SK-N-SH treated with all-trans-retinoic acid at 6 μM for 48 hours (cell line): ENCODE results near the gene MEGF9.

Experiments
- OSR1 ChIP-seq: fragments of 250-450 bp; sonication (Bioruptor Pico); IDR thresholded peaks from 2 replicates; pipeline ENCODE4 v1.8.0; 2022; ENCODE audit warnings: moderate library complexity, mild to moderate bottlenecking, inconsistent platforms
- TOX ChIP-seq: fragments of 250-450 bp; sonication (Bioruptor Pico); IDR thresholded peaks from 2 replicates; pipeline ENCODE4 v1.8.0; 2021; ENCODE audit warnings: mild to moderate bottlenecking, moderate library complexity, borderline replicate concordance
- ZC3H10 ChIP-seq: fragments of 250-450 bp; sonication (Bioruptor Pico); IDR thresholded peaks from 2 replicates; pipeline ENCODE4 v1.5.1; 2021; ENCODE audit warnings: mild to moderate bottlenecking, moderate library complexity
- ZFP3 ChIP-seq: fragments of 250-450 bp; sonication (Bioruptor Pico); IDR thresholded peaks from 2 replicates; pipeline ENCODE4 v1.5.0; 2020; ENCODE audit warnings: mild to moderate bottlenecking, moderate library complexity

DNA sequence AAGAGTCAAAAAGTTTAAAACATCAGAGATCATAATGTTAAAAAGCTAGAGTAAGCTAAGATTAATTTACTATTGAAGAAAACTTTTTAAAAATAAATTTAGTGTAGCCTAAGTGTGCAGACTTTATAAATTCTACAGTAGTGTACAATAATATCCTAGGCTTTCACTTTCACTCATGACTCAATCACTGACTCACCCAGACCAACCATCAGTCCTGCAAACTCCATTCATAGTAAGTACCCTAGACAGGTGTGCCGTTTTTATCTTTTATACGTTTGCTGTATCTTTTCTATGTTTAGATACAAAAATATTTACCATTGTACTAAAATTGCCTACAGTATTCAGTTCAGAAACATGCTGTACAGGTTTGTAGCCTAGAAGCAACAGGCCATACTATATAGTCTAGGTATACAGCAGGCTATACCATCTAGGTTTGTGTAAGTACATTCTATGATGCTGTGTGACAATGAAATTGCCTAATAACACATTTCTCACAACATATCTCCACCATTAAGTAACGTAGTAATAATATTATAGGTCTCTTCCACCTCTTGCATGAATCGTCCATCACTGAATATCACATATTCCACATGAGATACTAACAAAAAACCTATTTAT, 59.2 kb downstream of the MEGF9 start:
- TF ChIP-seq TOX (no peak), ZFP3 (CRISPR knock-in tag) (no peak), OSR1 (no peak), ZC3H10 (CRISPR knock-in tag) (no peak)
